Eye (tissue), 1 donor: Measurements from ENCODE around the gene ATXN2L.
A peak's percentile ranks its signal among the peaks of the same experiment; 100 is the strongest.
"Not testable (repeated sequence)": the region's sequence is repeated elsewhere in the genome, so short reads cannot be mapped to it uniquely, and the experiment has no call there.

Experiments used
- DNase-seq: peaks from one replicate; pipeline ENCODE4 v3.0.0-alpha.2; 2015

Gene ATXN2L

DNA sequence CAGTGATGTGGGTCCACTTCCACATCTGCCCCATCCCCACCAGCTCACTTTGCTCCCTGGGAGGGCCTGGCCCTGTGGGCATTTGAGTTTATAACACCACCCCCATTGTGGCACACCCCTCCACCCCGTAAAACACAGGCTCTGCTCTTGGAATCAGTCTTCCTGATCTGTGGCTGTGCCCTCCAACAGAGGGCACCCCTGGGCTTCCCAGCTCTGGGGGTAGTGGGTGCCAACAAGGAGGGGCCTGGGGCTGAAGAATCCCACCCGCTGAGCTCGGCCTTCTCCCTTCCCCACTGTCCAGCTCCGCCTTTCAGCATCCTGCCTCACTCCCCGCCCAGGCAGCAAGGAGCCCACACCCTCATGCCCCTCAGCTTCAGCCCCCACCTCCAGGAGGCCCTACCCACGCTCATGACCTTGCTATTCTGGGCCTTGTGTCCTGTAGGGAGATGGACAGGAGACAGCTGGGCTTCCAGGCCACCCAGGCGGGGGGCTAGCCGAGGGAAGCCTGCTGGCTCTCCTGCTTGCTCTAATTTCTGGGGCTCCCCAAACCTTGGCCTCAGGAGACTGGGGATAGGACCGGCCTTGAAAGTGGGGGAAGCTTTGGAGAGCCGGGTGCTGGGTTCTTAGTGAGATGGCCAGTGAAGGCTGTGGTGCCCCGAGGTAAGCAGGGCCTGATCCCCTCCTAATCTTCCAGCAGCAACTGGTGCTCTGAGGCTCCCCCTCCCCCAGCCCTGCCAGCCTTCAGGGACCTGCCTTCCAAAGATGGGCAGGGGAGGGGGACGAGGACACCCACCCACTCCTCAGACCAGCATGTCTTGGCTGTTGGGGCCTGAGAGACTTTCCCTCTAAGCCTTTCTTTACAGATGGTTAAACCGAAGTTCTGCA is 52.6 kb downstream of the ATXN2L start:
- DNase-seq = no peak

DNA sequence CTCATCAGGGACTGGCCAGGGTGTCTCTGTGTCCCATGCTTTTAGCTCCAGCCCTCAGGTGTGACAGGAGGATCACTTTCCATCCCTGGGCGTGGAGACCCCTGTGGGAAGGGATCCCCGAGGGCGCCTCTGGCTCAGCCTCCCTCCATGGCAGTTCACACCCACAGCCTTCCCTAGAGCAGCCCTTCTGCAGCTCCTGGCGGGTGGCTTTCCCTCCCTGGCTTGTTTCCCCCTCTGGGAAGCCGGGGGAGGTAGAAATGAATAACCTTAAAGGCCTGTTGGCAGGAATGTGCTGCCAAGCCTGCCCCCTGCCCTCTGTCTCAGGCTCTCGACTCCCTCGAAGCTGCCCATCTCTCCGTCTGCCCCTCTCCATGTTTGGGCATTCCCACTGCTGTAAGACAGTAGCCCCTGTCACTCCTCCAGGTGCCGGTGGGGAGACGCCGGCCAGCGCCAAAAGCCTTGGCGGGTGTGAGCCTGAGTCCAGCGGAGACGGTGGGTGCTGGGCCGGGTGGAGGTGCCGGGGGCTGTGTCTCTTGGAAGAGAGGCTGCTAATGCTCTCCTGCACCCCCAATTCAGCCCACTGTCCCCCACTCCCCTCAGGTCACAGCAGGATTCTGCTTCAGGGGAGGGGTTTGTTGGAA is 53.3 kb downstream of the ATXN2L start:
- no peak for DNase-seq

DNA sequence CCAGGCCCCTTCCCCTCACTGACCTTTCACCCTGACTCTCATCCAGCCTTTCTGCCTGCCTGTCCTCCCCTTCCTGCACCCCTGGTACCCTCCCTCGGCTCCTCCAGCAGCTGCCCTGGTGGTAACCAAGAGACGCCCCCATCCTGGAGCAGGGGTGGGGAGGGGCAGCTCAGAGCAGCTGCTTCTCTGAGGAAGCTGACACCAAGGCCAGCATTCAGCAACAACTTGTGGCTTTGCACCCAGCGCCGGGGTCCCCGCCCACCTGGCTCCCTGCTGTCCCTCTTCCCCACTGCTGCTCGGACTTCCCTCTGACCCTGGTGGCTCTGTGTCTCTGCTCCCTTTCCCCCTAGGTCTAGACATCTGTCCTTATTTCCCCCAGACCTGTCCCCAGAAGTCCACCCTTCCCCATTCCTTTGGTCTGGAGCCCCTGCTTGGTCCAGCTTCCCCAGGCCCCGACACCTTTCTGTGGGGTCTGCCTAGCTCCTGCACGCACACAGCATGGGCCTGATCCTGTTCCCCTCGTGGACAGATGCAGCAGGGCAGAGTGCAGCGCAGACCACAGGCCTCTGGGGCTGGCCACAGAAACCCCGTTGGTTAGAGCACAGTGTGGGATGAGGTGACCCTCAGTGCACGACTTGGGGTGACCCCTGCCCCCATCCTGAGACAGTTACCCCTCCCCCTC is 54.3 kb downstream of the ATXN2L start:
- peak; percentile 33 for DNase-seq

DNA sequence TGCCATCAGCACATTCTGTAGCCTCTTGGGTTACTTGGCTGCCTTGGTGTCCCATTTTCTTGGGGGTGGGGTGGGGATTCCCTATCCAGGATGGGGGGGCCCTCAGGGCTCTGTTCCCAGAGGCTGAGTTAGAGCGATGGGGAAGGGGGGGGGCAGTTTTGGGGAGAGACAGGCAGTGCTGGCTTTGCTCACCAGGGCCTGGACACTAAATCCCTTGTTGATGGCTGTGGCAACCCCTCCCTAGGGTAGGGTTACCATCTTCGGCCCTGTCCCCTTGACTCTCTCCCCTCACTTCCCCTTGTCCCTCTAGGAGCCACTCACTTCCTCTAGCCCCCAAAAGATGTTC is 54.8 kb downstream of the ATXN2L start:
- no peak for DNase-seq

DNA sequence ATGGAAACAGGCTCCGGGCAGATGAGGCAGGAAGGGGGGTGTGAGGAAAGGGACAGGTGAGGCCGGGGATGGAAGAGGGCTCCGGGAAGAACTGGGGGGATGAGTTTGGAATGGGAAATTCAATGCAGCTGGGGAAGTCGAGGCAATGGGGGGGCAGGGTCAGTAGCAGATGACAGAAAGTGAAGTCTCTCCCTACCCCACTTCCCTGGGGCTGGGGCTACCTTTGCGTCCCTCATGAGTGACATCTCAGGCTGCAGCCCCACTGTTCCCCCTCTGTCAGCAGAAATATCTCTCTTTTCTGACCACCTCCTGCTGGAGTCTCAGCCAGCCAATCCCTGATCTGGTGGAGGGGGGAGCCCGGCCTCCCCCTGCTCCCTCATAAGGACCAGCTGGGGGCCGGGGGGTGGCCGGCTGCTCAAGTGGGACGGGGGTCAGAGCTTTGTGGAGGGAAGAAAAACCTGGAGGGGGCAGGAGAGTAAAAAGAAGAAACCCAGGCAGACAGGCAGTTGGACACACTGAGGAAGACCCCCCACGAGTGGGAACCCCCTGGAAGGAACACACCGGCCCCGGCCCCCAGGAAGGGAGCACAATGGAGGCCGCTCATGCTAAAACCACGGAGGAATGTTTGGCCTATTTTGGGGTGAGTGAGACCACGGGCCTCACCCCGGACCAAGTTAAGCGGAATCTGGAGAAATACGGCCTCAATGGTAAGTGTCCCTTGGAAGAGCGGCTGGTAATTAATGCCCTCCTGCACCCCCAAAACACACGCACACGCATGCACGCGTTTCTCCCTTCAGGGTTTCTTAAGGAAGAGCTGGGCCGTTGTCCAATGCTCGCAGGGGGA is 55.5 kb downstream of the ATXN2L start, which contains the start of gene ATP2A1:
Gene ATP2A1, plus strand, starts transcription at position 406 of the 844 bp plus-strand sequence. Its CDS starts 184 bp downstream, at position 590.
- no peak for DNase-seq

DNA sequence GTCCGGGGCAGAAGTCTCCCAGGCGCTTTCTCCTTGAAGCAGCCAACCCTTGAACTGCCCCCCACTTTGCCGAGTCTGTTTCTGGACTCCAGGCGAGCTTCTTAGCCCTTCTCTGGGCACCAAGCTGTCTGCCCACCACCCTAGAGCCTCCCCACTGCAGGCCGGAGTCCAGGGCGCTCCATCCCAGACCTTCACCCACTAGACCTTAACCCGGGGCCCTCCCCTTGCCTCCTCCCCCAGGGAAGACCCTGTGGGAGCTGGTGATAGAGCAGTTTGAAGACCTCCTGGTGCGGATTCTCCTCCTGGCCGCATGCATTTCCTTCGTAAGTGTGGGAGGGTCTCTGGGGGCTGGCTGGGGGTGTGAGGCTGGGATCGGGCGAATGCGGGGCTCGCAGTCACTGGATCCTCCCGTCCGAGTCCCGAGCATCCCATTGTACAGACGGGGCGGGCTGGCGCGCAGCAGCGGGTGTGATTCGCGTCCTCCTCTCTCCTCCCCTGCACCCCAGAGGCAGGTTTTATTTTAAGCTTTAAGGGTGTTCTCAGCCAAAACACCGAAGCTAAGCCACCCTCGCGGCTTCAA is 56.6 kb downstream of the ATXN2L start:
- no peak for DNase-seq

DNA sequence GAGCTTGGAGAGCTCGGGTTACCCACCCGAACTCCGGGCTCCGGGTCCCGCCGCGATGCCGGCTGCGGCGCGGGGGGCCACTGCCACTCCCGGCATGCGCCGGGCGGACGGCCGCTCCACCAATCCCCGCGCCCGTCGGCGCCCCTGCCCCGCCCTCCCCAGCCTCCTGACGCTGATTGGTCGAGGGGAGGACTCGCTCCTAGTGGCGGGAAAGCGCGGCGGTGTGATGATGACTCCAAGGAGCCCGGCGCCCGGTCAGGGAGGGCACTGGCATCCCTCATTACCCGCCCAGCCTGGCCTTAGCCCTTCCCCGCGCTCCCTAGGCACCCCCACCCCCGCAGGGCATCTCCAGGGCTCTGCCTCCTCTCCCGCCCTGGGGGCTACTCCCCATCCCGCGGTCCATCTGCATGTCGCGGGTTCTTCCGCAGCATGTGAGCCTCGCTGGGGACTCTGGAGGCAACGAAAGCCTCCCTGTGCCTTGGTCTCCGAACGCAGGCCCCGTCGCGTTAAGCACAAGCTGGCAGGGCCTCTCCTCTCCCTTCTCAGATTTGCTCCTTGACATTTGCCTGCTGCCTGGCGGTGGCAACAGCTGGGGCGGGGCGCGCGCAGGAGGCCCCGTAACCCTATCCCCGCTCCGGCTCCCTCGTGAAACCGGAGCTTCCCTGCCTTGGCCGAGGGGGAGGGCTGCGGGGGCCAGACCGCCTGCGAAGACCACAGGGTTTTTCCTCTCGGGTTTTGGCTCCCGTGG is 57.2 kb downstream of the ATXN2L start:
- peak; percentile 95 for DNase-seq

DNA sequence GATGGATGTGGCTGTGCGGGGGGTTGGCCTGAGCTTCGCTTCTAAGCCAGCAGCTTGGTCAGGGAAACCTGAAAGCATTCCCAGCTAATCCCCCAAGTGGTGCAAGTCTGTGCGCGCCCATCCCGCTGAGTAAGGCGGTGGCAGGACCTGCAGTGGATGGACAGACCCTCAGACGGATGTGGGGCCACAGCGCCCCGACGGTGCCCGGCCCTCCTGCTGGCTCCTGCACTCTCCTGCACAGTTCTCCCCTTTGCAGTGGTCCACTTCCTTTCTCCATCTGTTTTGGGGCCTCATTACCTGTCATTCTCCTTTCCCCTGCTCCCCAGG is 57.8 kb downstream of the ATXN2L start:
- no peak for DNase-seq

DNA sequence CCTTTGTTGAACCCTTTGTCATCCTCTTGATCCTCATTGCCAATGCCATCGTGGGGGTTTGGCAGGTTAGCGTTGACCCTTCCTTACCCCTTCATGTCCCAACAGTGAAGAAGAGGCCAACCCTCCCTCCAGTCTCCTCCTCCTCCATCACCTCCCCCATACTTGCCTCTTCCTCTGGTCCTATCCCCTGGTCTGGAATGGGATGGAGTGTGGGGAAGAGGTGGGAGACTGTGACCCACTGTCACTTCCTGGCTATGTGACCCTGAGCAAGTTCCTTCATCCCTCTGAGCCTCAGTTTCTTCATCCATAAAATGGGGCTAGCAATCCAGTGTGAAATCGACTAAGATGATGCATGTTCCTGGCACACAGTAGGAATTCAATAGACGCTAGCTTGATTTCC is 58.2 kb downstream of the ATXN2L start:
- peak; percentile 7 for DNase-seq

DNA sequence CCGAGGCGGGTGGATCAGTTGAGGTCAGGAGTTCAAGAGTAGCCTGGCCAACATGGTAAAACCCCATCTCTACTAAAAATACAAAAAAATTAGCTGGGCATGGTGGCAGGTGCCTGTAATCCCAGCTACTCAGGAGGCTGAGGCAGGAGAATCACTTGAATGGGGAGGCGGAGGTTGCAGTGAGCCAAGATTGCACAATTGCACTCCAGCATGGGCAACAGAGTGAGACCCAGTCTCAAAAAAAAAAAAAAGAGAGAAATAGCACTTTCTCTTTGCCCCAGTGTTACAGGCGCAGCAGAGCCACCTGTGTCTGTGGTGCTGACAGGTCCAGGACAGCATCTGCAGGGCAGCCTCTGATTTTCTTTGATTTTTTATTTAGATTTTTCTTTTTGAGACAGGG is 58.8 kb downstream of the ATXN2L start:
- DNase-seq = not testable (repeated sequence)

DNA sequence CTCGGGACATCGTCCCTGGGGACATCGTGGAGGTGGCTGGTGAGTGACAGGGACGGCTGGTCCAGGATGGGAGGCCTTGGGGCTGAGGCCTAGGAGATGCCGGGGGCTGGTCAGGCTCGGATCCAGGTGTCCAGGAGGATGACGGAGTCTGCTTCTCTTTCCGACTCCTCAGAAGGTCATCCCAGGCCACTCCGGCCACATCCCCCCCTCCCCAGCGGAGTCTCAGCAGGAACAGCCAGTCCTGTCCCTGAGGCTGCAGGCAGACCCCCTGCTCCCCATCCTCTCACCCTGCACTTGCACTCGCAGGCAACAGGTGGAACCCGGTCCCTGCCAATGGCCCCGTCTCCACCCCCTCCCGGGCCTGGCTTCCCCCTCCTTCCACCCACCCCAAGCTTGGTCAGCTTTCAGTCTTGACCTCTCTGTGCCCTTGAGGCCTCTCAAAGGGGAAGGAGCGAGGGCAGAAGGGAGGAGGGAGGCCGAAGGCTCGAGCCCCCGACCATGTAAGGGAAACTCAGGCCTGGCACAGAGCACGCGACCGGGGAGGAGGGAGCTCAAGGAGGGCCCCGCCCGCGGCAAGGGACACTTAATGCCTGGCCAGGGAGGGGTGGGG is 59.9 kb downstream of the ATXN2L start:
- DNase-seq = peak; percentile 86

DNA sequence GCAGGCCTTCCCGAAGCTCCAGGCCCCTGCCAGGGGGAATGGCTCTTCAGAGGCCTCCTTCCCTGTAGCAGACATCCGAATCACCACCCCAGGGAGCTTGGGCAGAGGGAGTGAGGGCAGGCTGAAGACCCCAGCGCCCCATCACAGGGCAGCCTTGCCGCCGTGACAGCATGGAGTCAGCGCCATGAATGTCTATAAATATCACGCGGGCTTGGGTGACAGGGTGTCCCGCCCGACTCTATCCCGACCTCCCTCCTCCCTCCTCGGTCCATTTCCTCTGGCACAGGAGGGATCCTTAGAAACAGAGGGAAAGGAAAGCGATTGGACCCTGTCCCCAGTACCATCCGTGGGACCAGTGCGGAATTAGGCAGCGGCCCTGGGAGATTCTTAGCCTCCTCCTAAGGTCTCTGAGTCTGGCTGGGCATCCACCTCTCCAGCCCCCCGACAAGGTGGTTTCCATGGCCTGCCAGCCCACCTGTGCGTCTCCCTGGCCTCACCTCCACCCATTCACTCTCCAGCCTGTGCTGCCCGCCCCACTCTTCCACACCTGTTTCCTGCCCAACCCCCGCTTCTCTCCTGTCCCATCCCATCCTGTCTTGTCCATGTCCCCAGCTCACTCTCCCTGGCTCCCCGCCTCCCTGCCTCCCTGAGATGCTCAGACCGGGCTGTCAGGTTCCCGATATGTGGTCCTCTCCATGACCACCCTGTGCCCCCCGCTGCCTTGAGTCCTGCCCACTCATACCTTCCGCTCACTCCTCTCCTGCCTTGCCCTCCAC is 60.6 kb downstream of the ATXN2L start:
- no peak for DNase-seq

DNA sequence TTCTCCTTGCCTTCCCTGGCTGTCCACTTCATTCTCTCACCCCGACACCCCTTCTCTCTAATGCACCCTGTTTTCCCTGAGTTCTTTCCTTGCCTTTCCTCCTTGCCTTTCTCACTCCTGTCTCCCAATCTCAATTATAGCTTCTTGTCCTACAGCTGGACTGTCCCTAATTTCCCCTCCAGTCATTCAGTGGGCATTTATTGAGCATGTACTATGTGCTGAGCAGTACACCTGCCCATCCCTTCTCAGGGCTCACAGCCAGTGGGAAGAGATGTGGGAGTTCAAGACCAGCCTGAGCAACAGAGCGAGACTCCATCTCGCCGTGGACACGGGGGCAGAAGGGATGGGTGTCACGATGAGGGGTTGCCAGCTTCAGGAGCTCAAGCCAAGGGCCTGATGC is 61.2 kb downstream of the ATXN2L start:
- no peak for DNase-seq
